ENCODE data around the gene SPRR1A. TPM values are rescaled to one million over a fixed set of nuclear protein-coding genes. Genes with fewer than 3 reads are reported as not detected.

SPRR1A gene
- total RNA-seq, 1 donor from 2014 or later = not detected

DNA sequence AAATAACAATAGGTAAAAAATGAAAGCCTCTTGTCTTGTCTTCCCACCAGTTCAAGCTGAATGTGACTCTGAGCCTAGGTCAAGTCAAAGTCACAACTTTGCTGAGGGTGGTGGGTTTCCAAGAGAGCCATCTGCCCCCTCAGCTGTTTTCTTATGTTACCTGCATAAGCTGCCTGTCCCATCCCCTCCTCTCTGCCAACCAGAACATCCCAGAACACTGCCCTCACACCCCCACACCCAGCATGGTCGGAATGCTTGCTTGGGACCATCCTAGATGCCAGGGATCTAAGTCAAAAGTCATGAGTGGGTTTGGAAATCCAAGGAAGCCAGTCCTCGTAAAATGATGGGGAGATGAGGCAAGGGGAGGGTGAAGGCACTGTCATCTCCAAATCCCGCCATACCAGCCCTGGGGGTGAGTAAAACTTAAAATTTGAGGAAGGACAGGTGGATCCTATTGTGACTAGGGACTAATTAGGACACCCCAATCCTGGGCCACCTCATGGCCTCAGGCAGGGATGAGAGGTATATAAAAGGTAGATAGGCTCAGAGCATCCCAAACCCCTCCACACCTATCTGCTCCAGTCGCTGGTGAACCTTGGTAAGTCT lies 37.1 kb upstream of the SPRR1A start, which contains the start of gene SPRR5:
TSS of gene SPRR5 (plus strand) at position 556 of the 606 bp plus-strand sequence. CDS start 1,349 bp downstream, outside the sequence.
- Mint-ChIP-seq H3K27me3 (ENCODE audit: low read depth) (no peaks in the 10 kb centered on the region), H3K27ac (ENCODE audit: unreplicated experiment) (no peak within 1 kb of the TSS), H3K9me3 (ENCODE audit: low read depth) (peaks cover 3% of the 10 kb centered on the region), H3K4me3 (ENCODE audit: unreplicated experiment) (no peak within 1 kb of the TSS), H3K36me3 (ENCODE audit: low read depth) (no peaks in the 10 kb centered on the region), H3K4me1 (ENCODE audit: low read depth) (no peaks in the 10 kb centered on the region)
- DNase-seq (ENCODE audit: low spot score) = no peak
- TF ChIP-seq, protein P1, sequence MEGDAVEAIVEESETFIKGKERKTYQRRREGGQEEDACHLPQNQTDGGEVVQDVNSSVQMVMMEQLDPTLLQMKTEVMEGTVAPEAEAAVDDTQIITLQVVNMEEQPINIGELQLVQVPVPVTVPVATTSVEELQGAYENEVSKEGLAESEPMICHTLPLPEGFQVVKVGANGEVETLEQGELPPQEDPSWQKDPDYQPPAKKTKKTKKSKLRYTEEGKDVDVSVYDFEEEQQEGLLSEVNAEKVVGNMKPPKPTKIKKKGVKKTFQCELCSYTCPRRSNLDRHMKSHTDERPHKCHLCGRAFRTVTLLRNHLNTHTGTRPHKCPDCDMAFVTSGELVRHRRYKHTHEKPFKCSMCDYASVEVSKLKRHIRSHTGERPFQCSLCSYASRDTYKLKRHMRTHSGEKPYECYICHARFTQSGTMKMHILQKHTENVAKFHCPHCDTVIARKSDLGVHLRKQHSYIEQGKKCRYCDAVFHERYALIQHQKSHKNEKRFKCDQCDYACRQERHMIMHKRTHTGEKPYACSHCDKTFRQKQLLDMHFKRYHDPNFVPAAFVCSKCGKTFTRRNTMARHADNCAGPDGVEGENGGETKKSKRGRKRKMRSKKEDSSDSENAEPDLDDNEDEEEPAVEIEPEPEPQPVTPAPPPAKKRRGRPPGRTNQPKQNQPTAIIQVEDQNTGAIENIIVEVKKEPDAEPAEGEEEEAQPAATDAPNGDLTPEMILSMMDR (IDR thresholded peaks at IDR 0.05) = no peak

DNA sequence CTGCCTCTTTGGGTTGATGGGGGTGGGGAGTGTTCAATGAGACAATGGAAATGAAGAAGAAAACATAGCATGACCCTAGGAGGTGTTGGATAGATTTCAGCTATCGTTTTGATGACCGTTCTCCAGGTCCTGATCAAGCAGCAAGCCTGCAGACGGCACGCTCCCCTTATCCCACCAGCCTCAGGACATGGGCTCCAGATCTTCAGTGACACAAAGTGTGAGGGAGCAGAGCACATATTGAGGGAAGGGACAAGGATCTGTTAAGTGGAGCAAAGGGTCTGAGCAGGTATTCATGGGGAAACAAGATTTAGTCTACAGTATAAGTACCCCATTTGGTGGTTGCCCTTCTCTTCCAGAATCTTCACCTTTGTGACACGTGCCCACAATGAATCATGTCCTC lies 32.2 kb upstream of the SPRR1A start:
- no peak for DNase-seq (ENCODE audit: low spot score)
- TF ChIP-seq, protein P1 (IDR thresholded peaks at IDR 0.05) = no peak
- H3K4me3 Mint-ChIP-seq (ENCODE audit: unreplicated experiment) = no peak overlapping the region
- no peaks in the 10 kb centered on the region for H3K27me3 Mint-ChIP-seq (ENCODE audit: low read depth)
- H3K27ac Mint-ChIP-seq (ENCODE audit: unreplicated experiment) = no peak overlapping the region
- no peaks in the 10 kb centered on the region for H3K36me3 Mint-ChIP-seq (ENCODE audit: low read depth)
- no peaks in the 10 kb centered on the region for H3K4me1 Mint-ChIP-seq (ENCODE audit: low read depth)
- peaks cover 3% of the 10 kb centered on the region for H3K9me3 Mint-ChIP-seq (ENCODE audit: low read depth)

DNA sequence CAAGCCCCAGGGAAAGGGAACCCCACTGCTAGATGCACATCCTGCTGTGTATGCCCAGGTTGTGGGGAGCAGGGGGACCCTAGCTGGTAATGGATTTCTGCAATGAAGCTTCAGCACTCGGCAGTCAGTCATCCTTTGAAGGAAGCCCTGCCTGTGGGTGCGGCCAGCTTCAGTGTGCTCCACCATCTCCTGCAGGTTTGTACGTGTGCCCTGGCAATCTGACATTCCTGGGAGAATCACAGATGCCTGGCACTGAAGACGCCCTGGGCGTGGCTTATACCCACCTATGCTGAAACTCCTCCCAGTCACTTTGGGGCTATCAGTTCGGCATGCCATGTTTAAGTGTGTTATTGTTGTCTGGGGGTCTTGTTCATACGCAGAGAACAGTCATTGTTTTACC lies 30.1 kb upstream of the SPRR1A start:
- DNase-seq (ENCODE audit: low spot score) = no peak
- no peak overlapping the region for H3K4me3 Mint-ChIP-seq (ENCODE audit: unreplicated experiment)
- no peaks in the 10 kb centered on the region for H3K36me3 Mint-ChIP-seq (ENCODE audit: low read depth)
- TF ChIP-seq, protein P1 (IDR thresholded peaks at IDR 0.05) = no peak
- no peak overlapping the region for H3K27ac Mint-ChIP-seq (ENCODE audit: unreplicated experiment)
- no peaks in the 10 kb centered on the region for H3K4me1 Mint-ChIP-seq (ENCODE audit: low read depth)
- peaks cover 3% of the 10 kb centered on the region for H3K9me3 Mint-ChIP-seq (ENCODE audit: low read depth)
- H3K27me3 Mint-ChIP-seq (ENCODE audit: low read depth) = no peaks in the 10 kb centered on the region

DNA sequence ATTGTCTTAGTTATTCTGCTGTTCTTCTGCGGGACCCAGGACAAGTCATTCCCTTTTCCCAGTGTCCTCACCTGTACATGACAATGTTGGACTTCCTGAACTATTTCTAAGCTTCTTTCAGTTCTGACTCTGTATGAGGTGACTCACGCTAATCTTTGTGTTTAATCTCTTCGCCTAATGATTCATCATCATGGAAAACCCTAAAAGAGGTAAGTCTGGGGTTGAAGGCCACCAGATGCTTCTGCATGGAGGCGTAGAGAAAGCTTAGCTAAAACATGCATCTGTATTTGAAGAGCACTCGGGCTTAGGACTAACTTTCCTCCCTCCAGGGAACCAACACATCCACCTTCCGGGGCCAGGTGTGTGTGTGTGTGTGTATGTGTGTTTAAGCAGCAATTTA lies 29.4 kb upstream of the SPRR1A start:
- H3K9me3 Mint-ChIP-seq (ENCODE audit: low read depth) = peaks cover 3% of the 10 kb centered on the region
- no peak overlapping the region for H3K4me3 Mint-ChIP-seq (ENCODE audit: unreplicated experiment)
- H3K27me3 Mint-ChIP-seq (ENCODE audit: low read depth) = no peaks in the 10 kb centered on the region
- H3K36me3 Mint-ChIP-seq (ENCODE audit: low read depth) = no peaks in the 10 kb centered on the region
- no peak for DNase-seq (ENCODE audit: low spot score)
- no peaks in the 10 kb centered on the region for H3K4me1 Mint-ChIP-seq (ENCODE audit: low read depth)
- no peak overlapping the region for H3K27ac Mint-ChIP-seq (ENCODE audit: unreplicated experiment)
- TF ChIP-seq, protein P1 (IDR thresholded peaks at IDR 0.05) = no peak

DNA sequence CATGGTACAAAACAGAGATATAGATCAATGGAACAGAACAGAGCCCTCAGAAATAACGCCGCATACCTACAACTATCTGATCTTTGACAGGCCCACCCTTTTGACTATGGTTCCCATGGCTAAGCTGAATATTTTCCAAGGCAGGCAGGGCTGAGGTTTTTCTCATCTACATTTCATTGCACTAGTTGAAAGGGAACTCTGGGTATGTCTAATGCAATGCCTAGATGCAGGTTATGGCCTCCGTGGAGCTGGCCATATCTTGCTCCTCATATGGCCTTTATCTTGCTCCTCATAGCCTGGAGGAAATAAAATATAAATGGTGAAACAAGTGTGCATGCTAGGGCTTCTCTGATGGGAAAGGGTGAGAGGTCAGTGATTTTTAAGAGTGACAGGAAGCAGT lies 26.3 kb upstream of the SPRR1A start:
- no peak overlapping the region for H3K4me3 Mint-ChIP-seq (ENCODE audit: unreplicated experiment)
- H3K36me3 Mint-ChIP-seq (ENCODE audit: low read depth) = no peaks in the 10 kb centered on the region
- no peaks in the 10 kb centered on the region for H3K27me3 Mint-ChIP-seq (ENCODE audit: low read depth)
- TF ChIP-seq, protein P1 (IDR thresholded peaks at IDR 0.05) = no peak
- no peak overlapping the region for H3K27ac Mint-ChIP-seq (ENCODE audit: unreplicated experiment)
- DNase-seq (ENCODE audit: low spot score) = no peak
- H3K9me3 Mint-ChIP-seq (ENCODE audit: low read depth) = no peaks in the 10 kb centered on the region
- no peaks in the 10 kb centered on the region for H3K4me1 Mint-ChIP-seq (ENCODE audit: low read depth)
